Measurements from ENCODE around the gene HOXD9.

Gene HOXD9

GRCh38 chr2:176126929-176127773, 4.6 kb downstream of the HOXD9 start:
- no peak for DNase-seq

- no peak for DNase-seq
Observed at GRCh38 chr2:176127774-176128072, 5.2 kb downstream of the HOXD9 start.

GRCh38 chr2:176128172-176128981, 5.9 kb downstream of the HOXD9 start:
- DNase-seq = no peak

- no peak for DNase-seq
Observed at GRCh38 chr2:176128982-176129796, 6.7 kb downstream of the HOXD9 start, which contains the start of gene HOXD8. Gene HOXD8 (plus strand): TSS chr2:176129705. CDS start chr2:176130367, 662 bp downstream.

- no peak for DNase-seq
Observed at GRCh38 chr2:176129813-176130146, 7.3 kb downstream of the HOXD9 start.

GRCh38 chr2:176130147-176130956, 7.8 kb downstream of the HOXD9 start:
- DNase-seq = no peak

GRCh38 chr2:176130957-176131847, 8.7 kb downstream of the HOXD9 start:
- DNase-seq = no peak

- DNase-seq = no peak
Observed at GRCh38 chr2:176131848-176132158, 9.3 kb downstream of the HOXD9 start.

- no peak for DNase-seq
Observed at GRCh38 chr2:176132205-176133171, 10.0 kb downstream of the HOXD9 start.

- no peak for DNase-seq
Observed at GRCh38 chr2:176133389-176133788, 10.9 kb downstream of the HOXD9 start.

- DNase-seq = no peak
Observed at GRCh38 chr2:176134035-176134434, 11.5 kb downstream of the HOXD9 start.

- no peak for DNase-seq
Observed at GRCh38 chr2:176135035-176135440, 12.5 kb downstream of the HOXD9 start.

- DNase-seq = no peak
Observed at GRCh38 chr2:176136374-176137251, 14.1 kb downstream of the HOXD9 start.

- no peak for DNase-seq
Observed at GRCh38 chr2:176137252-176137580, 14.7 kb downstream of the HOXD9 start.

- DNase-seq = no peak
Observed at GRCh38 chr2:176137906-176138305, 15.4 kb downstream of the HOXD9 start.

GRCh38 chr2:176138526-176138922, 16.0 kb downstream of the HOXD9 start:
- no peak for DNase-seq

GRCh38 chr2:176138923-176139660, 16.6 kb downstream of the HOXD9 start:
- DNase-seq = no peak

GRCh38 chr2:176139661-176140512, 17.4 kb downstream of the HOXD9 start:
- no peak for DNase-seq

Measured in KG1 (cell line).